ENCODE data around the gene DGCR8.

The DGCR8 gene

GRCh38 chr22:20052309-20053259 lies 27.5 kb upstream of the DGCR8 start:
- ATAC-seq: no peak
- no peak for DNase-seq

GRCh38 chr22:20053407-20054033 lies 26.5 kb upstream of the DGCR8 start:
- DNase-seq (no peak), ATAC-seq (no peak)

GRCh38 chr22:20054034-20054427 lies 26.0 kb upstream of the DGCR8 start:
- DNase-seq (no peak), ATAC-seq (no peak)

GRCh38 chr22:20054485-20054884 lies 25.6 kb upstream of the DGCR8 start:
- no peak for ATAC-seq
- DNase-seq: no peak

GRCh38 chr22:20055144-20055543 lies 24.9 kb upstream of the DGCR8 start:
- DNase-seq (no peak), ATAC-seq (no peak)

GRCh38 chr22:20055654-20056053 lies 24.4 kb upstream of the DGCR8 start:
- no peak for DNase-seq
- ATAC-seq: no peak

GRCh38 chr22:20056161-20056560 lies 23.9 kb upstream of the DGCR8 start:
- no peak for ATAC-seq
- DNase-seq: no peak

GRCh38 chr22:20056696-20057386 lies 23.2 kb upstream of the DGCR8 start:
- DNase-seq (no peak), ATAC-seq (no peak)

- no peak for DNase-seq
- no peak for ATAC-seq
These were observed 22.3 kb upstream of the DGCR8 start for GRCh38 chr22:20057596-20058268.

GRCh38 chr22:20058989-20059770 lies 20.9 kb upstream of the DGCR8 start:
- DNase-seq: no peak
- no peak for ATAC-seq

- ATAC-seq (no peak), DNase-seq (no peak)
These were observed 19.2 kb upstream of the DGCR8 start for GRCh38 chr22:20060700-20061480.

- DNase-seq: no peak
- ATAC-seq: no peak
These were observed 18.6 kb upstream of the DGCR8 start for GRCh38 chr22:20061481-20061861.

- ATAC-seq (no peak), DNase-seq (no peak)
These were observed 17.8 kb upstream of the DGCR8 start for GRCh38 chr22:20062043-20062765.

GRCh38 chr22:20062766-20063083 lies 17.3 kb upstream of the DGCR8 start:
- DNase-seq: no peak
- ATAC-seq: no peak

GRCh38 chr22:20063271-20064139 lies 16.5 kb upstream of the DGCR8 start:
- DNase-seq (no peak), ATAC-seq (no peak)

- ATAC-seq (no peak), DNase-seq (no peak)
These were observed 15.9 kb upstream of the DGCR8 start for GRCh38 chr22:20064140-20064480.

- no peak for DNase-seq
- ATAC-seq: no peak
These were observed 15.3 kb upstream of the DGCR8 start for GRCh38 chr22:20064545-20065262.

- ATAC-seq: no peak
- DNase-seq: no peak
These were observed 14.0 kb upstream of the DGCR8 start for GRCh38 chr22:20065896-20066616.
